HL-60/S4 (cell line): ENCODE data around the gene RGS5.

ENCODE experiments used
- in situ Hi-C: fragments of 300-500 bp; cut with MboI; formaldehyde crosslinking; loops from 2 replicates; pipeline ENCODE4 v1.14.3; 2022; ENCODE audit warnings: low sequenced_read_pairs

Gene RGS5

GRCh38 chr1:163093169-163093568, 109.5 kb downstream of the RGS5 start:
- in situ Hi-C loops = no loop called here
